Stimulated activated naive CD4-positive, alpha-beta T cell treated with Interleukin-2 at 50 U/mL for 16 hours (primary cell): ENCODE data around the gene COPS3.

Source experiments
- DNase-seq: peaks from one replicate; lab custom pipeline; 2025; lab: John Stamatoyannopoulos, UW

Gene COPS3

DNA sequence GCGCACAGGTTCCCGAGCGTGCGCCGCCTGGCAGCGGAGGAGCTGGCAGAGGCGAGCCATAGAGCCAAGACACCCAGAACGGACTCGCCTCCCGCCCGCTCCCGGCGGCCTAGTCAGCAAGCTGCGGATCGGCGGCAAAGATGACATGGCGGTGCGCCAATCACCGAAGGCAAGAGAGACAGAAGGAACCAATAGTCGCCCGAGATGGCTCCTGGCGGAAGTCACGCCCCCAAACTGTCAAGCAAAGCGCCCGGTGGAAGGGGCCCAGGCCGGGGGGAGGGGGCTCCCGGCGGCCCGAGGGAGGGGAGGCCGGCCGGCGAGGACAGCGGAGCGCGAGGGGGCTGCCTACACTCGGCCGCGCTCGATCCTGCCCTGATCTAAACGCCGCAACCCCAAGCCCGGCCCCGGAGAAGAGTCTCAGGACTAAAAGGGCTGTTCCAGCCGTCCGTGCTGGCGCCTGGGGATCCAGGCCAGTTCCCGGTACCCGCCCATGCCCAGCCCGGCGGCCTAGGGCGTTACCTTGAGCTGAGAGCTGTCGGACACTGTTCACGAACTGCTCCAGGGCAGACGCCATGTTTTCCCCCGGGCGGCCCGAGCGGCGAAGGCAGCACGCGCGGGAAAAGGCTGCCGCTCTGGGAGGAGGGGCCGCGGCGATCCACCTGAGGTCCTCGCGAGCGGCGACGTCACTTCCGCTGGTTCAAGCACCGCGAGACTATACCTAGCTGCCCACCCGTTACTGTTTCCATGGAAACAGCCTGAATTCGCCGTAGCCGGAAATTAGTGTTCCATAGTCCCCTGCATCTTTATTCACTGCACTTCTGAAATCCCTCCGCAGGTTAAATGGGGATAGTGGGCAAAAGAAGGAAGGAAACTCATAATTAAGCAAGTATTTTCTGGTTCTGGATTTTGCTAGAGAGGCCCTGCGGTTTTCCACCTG is at the start of gene COPS3:
Gene COPS3 (minus strand): TSS at position 634 of the 937 bp plus-strand sequence. CDS start 60 bp downstream, at position 574.
- DNase-seq: peak; percentile 97

DNA sequence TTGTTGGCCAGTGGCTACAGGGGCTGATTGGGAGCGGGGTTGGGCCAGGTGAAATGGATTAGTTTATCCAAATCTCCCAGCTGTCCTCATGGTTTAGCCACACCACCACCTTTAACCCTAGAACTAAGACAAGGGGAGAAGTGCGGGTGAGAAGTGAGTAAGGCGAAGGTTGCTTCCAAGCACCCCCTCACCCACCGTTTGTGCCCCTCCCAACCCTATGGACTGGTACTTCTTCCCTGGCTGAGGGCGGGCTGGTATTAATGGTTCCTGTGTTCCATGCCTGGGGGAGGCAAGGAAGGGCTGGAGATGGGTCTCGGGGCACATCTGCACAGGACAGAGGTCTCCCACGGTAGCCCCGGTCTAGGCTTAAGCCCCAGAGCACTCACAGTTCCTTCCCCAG is 47.2 kb upstream of the COPS3 start:
- DNase-seq: no peak

DNA sequence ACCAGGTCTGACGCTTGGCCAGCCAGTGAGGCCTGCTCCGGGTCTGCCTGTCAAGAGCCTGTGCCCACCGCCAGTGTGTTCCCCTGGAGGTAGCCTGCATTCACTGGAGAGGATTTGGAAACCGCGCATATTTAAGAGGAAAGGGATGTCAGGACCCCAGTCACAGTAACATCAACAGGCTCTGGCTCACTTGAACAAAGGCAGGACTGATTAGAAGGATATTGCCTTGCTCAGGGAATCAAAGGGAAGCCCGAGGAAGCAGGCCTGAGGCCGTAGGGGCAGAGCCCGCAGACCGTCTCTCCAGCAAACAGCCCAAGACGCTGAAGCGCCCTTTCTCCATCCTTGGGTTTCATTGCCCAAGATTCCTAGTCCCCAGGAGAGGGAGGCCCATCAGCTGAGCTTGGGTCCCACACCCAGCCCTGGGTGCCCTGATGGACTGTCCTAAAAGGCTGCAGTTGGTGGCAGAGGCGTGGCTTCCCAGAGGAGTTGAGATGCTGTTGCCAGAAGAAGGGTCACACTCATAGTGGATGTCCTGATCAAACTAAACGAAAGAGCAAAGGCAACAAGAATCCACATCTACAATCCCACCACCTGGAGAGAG is 45.3 kb upstream of the COPS3 start:
- DNase-seq: no peak

DNA sequence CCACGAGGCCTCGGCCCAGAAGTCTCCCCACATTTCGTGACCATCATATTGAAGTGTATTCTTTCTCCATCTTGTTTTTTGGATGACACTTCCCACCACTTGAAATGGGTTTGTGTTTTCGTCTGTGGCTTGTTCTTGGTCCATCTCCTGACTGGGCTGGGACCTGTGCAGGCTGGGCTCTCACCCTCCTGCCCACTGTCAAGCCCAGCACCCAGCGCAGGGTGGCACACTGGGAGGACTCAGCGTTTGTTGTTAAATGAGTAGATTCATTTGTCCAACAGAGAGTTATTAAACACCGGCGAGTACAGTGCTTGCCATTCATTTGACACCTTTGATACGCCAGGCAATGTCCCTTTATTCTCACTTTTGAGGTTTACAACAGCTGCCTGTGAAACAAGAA is 44.8 kb upstream of the COPS3 start:
- DNase-seq: no peak

DNA sequence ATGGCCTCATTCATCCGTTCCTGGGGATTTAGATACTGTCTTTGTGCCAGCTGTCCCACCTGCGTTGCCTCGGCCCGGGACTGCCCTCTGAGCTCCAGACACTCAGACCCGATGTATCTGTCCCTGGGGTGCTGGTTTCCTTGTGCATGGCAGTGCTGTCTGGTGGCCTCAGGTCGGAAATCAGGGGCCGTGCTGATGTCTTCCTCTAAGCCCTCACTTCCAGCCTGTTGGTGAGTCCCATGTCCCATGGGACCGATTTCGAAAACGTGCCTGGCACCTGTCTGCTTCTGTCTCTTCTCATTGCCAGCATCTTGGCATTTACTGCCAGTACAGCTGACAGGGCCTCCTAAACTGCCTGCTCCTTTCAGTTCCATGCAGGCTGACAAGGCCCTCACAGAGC is 44.2 kb upstream of the COPS3 start:
- DNase-seq: no peak

DNA sequence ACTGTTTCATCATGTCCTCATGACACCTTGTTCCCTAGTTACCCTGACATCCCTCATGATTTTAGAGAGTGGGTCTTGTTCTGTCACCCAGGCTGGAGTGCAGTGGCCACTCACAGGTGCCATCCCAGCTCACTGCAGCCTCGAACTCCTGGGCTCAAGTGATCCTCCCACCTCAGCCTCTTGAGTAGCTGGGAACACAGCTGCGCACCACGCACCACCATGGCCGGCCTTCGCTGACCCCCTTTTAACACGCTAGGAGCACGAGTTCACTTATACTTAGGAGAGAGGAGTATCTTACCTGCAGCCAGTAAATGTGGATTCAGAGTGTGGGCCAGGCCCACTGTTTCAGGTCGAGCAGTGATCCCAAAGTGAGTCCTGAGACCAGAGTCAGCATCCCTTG is 43.6 kb upstream of the COPS3 start:
- DNase-seq: no peak

DNA sequence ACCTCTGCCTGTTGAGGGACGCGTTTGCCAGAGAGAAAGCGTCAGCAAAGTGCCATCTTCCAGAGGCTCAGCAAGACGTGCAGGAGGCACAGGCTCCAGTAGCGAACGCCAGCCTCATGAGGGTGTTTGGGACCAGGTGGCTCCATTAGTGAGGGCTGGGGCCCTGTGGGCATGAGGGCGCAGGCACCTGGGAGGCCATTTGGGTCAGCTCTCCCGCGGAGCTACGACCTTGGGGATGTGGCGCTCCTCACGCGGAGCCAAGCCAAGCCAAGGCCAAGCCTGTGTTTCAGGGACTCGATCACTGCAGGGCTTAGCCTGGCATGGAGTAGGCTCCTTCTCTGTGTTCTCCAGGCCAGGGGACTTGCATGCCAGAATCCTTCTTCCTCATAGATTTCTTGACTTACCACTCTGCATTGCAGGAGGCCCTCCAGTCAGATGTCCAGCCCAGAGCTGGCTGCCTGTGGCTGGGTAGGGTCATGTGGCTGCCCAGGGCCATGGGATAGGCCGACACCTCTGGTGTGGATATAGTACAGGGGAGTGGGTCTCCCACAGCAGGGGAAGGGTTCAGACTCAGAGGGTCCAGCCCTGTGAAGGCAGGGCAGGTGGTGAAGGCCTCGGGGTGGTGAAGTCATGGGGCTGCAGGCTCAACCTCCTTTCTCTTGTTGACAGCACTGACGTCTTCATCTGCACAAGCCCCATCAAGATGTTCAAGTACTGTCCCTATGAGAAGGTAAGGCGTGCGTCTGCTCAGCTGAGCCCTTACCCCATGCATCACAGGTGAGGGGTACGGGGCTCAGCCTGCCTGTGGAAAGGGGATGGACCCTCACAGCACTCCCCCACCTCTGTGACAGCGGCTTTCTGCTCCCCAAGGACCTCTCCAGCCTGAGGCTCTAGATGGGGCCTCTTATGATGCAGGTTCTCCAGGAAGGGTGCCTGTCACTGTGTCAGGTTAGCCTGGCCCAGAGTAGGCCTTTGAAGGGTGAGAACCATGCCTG is 41.8 kb upstream of the COPS3 start:
- DNase-seq: no peak

DNA sequence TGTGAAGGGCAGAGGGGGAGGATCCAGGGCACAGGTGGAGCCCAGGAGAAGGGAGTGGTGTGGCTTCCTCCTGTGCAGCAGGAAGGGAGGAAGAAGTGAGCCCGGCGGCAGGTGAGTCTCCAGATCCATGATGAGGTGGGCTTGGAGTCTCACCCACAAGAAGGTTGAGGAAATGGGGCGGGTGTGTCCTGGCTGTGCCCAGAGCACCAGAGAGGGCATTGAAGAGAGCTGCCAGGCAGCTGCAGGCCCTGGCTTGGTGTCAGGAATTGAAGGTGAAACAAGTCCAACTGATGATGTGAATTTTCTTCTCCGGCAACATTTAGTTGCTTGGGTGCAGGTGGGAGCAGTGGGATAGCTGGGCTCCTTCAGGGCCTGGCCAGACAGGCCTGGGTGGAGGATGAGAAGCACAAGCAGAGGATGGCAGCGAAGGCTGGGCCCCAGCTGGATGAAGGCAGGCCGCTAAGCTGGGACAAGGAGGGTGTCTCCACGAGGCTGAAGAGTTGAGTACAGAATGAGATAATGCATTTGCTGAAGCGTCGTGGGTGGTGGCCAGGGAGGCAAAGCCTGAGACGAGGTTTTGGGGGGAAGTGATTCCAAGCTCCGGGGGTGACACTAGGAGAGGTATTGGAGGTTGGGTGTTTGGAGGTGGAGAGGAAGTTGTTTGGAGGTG is 40.4 kb upstream of the COPS3 start:
- DNase-seq: no peak

DNA sequence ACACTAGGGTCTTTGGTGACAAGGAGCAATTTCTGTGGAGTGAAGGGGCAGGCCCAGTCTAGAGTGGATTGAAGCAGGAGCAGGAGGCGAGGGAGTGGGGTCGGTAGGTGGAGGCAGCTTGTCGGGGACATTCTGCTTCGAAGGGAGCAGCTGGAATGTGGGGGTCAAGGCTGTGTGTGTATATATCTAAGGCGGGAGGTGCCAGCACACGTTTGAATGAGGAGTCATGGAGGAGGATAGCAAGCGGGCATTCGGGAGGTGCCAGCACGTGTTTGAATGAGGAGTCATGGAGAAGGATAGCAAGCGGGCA is 39.8 kb upstream of the COPS3 start:
- DNase-seq: no peak

DNA sequence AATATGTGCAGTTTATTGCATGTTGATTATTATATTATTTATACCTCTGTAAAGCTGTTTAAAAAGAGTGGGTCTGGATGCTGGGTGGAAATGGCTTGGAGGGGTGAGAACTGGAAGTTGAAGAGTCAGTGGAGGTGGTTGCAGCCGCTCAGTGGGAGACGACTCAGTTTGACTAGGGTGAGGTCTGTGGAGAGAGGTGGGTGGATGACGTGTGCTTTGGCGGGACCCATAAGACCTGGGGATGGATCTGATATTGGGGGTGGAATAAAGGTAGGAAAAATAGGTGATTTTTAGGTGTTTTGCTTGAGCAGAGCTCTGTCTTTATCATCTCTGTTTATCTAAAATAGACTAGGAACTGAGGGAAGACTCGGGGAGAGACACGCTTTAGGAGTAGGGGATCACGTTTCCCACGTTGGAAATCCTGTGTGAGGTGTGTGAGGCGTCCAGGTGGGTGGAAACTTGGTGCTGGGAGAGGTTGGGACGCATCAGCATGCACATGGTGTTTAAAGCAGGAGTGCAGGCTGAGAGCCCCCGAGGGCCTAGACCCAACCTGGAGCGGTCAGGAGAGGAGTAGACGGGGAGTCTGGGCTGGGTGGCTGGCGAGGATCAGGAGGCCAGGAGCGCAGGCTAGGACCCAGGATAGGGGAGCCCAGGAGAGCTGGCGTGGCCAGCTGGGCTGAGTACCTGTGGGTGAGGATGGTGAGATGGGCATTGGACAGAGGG is 39.3 kb upstream of the COPS3 start:
- no peak for DNase-seq

DNA sequence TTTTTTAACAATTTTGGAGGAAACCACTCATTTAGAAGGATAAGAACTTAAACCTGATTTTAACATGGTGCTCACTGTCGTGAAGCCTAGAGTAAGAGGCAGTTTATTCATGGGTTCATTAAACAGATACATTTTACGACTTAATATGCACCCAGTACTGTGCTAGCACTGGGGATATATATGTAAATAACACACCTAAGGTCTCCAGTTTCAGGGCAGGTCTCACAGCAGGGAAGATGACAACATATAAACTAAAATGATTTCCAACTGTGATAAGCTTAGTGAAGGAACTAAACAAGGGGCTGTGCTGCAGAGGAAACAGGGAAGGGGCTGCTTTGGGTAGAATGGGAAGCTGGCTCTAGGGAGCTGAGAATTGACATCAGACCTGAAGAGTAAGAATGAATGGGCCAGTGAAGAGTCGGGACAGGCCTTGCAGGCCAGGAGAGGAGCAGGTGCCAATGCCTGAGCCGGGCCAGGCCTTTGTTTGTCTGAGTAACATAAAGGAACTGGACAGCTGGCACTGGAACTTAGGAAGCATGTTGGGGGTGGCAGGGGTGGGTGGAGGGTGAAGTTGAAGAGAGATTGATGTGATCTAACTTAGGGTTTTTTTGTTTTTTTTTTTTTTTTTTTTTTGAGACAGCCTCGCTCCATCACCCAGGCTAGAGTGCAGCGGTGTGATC is 34.2 kb upstream of the COPS3 start:
- no peak for DNase-seq

DNA sequence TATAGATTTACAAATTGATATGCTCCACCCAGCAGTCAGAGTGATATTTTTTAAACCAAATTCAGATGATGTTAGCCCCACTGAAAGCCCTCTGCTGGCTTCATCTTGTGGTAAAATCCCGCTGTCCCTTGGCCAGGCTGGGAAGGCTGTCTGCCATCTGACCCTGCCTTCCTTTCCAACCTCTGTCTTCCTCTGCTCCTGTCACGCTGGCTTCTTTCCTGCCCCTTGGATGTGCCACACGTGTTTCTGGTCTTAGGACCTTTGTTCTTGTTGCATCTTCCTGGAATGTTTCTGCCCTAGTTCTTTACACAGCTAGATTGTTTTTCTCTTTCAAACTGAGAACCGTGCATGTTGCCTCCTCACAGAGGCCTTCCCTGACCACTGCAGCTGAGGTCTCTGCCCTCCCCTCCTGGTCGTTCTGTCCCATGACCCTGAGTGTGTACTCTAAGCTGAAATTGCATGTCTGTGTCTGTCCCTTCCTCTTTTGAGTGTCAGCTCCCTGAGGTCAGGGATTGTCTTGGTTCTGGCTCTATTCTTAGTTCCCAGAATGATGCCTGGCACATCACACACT is 33.5 kb upstream of the COPS3 start:
- no peak for DNase-seq

DNA sequence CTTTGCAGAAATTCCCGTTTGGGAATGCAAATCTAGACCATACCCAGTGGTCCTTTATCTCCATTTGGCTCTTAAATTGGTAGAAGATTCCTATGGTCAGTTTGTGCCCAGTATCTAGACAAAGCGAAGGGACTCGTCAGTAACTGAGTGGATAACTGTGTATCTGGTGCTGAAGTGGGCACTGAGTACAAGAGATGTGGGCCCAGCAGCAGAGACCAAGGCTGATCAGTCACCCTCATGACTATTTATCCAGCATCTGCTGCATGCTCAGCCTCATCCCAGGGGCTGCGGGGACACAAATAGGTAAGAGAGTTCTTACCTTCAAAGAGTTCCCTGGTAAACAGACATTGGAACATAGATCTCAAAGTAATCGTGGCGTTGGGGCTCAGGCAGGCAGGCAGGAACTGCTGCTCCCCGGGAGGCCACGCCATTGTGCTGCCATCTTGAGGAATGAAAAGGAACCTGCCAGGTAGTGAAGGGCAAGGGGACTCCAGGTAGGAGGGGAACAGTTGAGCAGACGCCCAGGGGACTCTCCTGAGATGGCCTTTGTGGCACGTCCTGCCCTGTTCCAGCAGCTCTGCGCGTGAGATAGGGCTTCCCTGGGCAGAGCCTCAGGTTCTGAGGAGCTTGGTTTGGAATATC is 32.4 kb upstream of the COPS3 start:
- DNase-seq: peak; percentile 68

DNA sequence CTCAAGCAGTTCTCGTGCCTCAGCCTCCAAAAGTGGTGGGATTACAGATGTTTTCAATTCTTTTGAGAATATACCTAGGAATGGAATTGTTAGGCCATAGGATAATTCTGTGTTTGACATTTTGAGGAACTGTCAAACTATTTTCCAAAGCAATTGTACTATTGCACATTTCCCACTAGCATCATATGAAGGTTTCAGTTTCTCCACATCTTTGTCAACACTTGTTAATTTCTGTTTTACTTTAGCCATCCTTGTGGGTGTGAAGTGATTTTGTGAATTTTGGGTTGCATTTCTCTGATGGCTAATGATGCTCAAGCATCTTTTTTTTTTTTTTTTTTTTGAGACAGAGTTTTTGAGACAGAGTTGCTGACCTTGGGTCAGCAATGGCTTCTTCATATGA is 28.3 kb upstream of the COPS3 start:
- DNase-seq: no peak

DNA sequence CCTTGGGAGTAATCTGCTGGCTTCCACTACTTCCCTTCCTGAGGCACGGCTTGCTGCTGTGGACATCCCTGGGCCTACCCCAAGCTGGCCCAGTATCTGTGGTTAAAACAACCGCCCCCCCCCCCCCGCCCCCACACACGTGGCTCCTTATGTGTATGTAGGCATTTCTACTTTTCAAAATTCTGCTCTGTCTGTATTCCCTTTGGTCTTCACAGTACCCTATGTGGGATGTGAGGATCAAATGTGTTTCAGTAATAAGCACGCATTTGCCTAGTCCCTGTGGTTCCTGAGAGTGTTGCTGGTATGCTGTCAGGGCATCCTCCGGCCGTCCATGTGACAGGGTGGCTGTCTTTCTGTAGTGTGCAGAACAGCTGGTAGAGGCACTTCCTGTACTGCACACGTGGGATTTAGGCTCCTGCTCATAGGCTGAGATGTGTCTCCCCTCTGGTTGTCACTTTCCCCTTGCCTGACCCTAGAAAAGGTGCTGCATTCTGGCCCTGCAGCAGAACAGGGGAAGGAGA is 24.3 kb upstream of the COPS3 start:
- peak; percentile 23 for DNase-seq

DNA sequence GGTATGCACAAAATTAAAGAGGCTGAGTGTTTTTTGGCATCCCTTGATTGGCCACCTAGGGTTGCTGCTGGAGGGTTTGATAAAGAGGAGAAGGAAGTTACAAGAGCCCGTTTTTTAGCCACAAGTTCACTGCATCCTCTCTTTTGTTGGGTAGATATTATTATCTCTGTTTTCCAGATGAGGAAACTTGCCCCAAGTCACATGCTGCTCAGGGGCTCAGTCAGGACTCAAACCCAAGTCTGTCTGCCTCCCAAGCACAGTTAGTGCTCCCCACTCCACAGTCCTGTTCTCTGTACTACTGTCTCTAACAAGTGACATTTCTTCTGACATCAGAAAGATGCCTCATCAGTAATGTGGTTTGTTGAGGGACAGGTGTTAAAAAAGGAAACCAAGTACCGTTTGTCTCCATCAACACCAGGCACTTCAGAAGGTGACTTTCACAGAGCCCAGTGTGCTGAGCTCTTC is 23.5 kb upstream of the COPS3 start:
- DNase-seq: no peak

DNA sequence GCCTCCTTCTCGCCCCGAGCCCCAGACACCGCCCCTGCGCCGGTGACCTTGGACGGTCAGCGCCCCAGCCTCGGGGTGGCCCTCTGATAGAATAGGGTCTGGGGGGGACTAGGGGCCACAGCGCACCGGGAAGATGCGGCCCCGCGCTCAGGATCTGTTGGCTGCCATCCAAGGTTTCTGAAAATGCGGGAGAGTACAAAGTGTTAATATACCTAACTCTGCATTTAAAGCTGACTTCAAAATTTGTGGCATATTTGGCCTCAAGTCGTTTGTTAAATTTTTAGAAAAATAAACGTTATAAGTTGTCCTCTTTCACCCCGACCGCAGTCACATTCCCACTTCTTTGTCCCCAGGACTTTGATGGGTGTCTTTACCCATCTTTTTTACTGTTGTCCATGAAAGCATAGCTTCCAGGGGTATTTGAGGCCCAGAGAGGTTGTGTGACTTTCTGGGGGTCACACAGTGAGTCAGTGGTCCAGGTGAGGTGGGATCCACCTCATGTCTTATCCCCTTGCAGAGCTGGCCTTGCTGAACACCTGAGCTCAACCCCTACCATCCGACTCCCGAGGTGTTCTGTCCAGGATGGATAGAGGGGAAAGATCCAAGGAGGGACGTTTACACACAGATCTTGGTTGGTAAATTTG is 22.9 kb upstream of the COPS3 start:
- DNase-seq: no peak

DNA sequence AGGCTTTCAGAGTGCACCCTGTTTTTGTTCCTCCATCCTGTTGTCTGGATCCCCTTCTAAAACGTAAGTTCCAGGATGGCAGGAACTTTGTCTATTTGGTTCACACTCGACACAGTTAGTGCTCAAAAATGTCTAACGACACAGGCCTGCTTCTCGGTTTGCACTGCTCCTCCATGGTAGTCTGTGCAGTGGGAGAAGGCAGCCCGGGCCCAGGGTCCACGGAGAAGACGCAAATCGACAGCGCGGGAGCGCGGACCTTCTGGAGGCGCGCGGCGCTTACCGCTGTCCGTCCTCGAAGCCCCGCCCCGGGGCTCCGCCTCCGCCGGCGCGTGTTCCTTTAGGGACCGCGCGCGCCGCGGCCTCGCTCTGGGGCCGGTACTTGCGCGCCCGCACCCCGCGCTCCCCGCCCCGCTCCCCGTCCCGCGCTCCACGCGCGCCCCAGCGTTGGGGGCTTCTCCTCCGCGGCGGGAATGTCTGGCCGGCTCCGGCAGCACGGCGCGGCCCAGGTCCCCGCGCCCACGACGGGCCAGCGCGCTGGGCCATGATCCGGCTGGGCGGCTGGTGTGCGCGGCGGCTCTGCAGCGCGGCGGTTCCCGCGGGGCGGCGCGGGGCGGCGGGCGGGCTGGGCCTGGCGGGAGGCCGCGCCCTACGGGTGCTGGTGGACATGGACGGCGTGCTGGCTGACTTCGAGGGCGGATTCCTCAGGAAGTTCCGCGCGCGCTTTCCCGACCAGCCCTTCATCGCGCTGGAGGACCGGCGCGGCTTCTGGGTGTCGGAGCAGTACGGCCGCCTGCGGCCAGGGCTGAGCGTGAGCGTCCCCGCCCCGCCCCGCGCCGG is 22.2 kb upstream of the COPS3 start, which contains the start of gene NT5M:
Gene NT5M (plus strand): TSS at position 364 of the 837 bp plus-strand sequence. CDS start 178 bp downstream, at position 542.
- DNase-seq: peak; percentile 55
